DMS 273 (cell line): ENCODE results near the gene HM13.
"Not testable (repeated sequence)": the region's sequence is repeated elsewhere in the genome, so short reads cannot be mapped to it uniquely, and the experiment has no call there.

Experiments used
- DNase-seq: peaks from one replicate; lab custom pipeline; 2025; ENCODE audit not compliant: unreplicated experiment; lab: John Stamatoyannopoulos, UW

Gene HM13

GRCh38 chr20:31581391-31581790 lies 67.1 kb downstream of the HM13 start:
- no peak for DNase-seq

- DNase-seq: peak; percentile 97
Measured at GRCh38 chr20:31587545-31588389, 73.5 kb downstream of the HM13 start.

GRCh38 chr20:31590717-31591225 lies 76.5 kb downstream of the HM13 start:
- DNase-seq: no peak

- DNase-seq: peak; percentile 36
Measured at GRCh38 chr20:31593221-31594001, 79.2 kb downstream of the HM13 start.

- DNase-seq: no peak
Measured at GRCh38 chr20:31594002-31594557, 79.8 kb downstream of the HM13 start.

- no peak for DNase-seq
Measured at GRCh38 chr20:31594558-31595379, 80.5 kb downstream of the HM13 start.

GRCh38 chr20:31595380-31595653 lies 81.1 kb downstream of the HM13 start:
- no peak for DNase-seq

- peak; percentile 83 for DNase-seq
Measured at GRCh38 chr20:31595654-31596411, 81.6 kb downstream of the HM13 start.

GRCh38 chr20:31596412-31596715 lies 82.1 kb downstream of the HM13 start:
- DNase-seq: not testable (repeated sequence)

- peak; percentile 39 for DNase-seq
Measured at GRCh38 chr20:31596831-31597480, 82.7 kb downstream of the HM13 start.

GRCh38 chr20:31597481-31597855 lies 83.2 kb downstream of the HM13 start:
- DNase-seq: no peak

- no peak for DNase-seq
Measured at GRCh38 chr20:31602431-31602778, 88.2 kb downstream of the HM13 start.

GRCh38 chr20:31602779-31603441 lies 88.7 kb downstream of the HM13 start:
- peak; percentile 47 for DNase-seq

GRCh38 chr20:31603822-31604566 lies 89.8 kb downstream of the HM13 start:
- DNase-seq: peak; percentile 99

- DNase-seq: peak; percentile 90
Measured at GRCh38 chr20:31604567-31605030, 90.4 kb downstream of the HM13 start.

GRCh38 chr20:31605031-31605901 lies 91.0 kb downstream of the HM13 start, which contains the start of gene ID1:
ID1 (plus strand) TSS chr20:31605289; CDS start chr20:31605388, 99 bp downstream.
- peak; percentile 99 for DNase-seq

GRCh38 chr20:31605902-31606803 lies 91.9 kb downstream of the HM13 start:
- peak; percentile 76 for DNase-seq
